ENCODE results near the gene CLDN9. TPM values are rescaled to one million over a fixed set of nuclear protein-coding genes. Genes with fewer than 3 reads are reported as not detected.

Gene CLDN9
- total and polyA plus RNA-seq, 9 of the 15 experiments (the other 6 are each of a cell fraction or from before 2014, with no cell fraction given), result 0.12 to 0.44 (median 0.22) TPM; not detected in 4

DNA sequence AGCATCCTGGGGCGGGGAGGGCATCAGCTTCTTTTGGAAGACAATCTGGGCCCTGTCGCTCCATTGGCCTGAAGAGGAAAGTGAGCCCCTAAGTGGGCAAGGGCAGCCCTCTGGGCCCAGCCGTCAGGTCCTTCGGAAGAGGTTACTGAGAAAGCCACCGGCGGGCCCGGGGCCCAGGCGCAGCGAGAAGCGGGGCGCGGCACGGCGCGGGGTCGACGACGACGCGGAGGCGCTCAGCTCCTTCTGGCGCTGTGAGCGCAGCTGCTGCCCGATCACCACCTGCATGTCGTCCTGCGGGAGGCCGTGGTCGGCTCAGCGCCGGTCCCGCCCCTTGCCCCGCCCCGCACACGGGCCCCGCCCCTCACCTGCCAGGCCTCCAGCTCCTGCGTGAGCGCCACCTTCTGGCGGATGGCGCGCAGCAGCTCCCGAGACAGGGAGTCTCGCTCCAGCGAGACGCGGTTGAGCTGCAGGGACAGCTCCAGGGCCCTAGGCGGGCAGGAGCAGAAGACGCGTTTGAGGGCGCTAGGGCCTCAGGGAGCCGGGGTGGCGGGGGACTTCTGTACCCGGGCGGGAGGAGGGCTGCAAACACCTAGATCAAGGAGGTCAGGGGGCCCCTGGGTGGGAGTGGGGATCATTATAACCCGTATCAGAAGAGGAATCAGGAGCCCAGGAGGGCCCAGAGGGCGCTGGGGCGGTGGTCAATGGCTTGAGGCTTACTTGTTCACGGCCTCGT lies 15.4 kb downstream of the CLDN9 start (continued):
- TF ChIP-seq HCFC1 (IDR thresholded peaks at IDR 0.05; ENCODE audit: low read depth, low read length), result peak; percentile 34; the same call in 1 of the 2 replicates
- TF ChIP-seq MAFG (tag; conservative IDR thresholded peaks at IDR 0.05), result no peak
- TF ChIP-seq YY1 (IDR thresholded peaks at IDR 0.05; ENCODE audit: borderline replicate concordance in 1 of 3, control insufficient read depth in 1 of 3, extremely low read depth in 1 of 3, insufficient read depth in 3 of 3, insufficient read length in 1 of 3, insufficient replicate concordance in 2 of 3, low read depth in 1 of 3, low read length in 2 of 3), result peak in 2 of 3 experiments; percentile 20 to 38
- peak; percentile 37; the same call in 1 of the 2 replicates for TF ChIP-seq MYC (IDR thresholded peaks at IDR 0.05; ENCODE audit: low read depth, low read length)
- no peak for TF ChIP-seq MYC (CRISPR knock-in tag; IDR thresholded peaks at IDR 0.05; ENCODE audit: borderline replicate concordance, low read depth)
- TF ChIP-seq RBFOX2 (IDR thresholded peaks at IDR 0.05; ENCODE audit: low read depth, low read length), result peak; percentile 57
- peak; percentile 30; the same call in 1 of the 2 replicates for TF ChIP-seq ZFX (CRISPR knock-in tag; IDR thresholded peaks at IDR 0.05)
- TF ChIP-seq, protein P1, sequence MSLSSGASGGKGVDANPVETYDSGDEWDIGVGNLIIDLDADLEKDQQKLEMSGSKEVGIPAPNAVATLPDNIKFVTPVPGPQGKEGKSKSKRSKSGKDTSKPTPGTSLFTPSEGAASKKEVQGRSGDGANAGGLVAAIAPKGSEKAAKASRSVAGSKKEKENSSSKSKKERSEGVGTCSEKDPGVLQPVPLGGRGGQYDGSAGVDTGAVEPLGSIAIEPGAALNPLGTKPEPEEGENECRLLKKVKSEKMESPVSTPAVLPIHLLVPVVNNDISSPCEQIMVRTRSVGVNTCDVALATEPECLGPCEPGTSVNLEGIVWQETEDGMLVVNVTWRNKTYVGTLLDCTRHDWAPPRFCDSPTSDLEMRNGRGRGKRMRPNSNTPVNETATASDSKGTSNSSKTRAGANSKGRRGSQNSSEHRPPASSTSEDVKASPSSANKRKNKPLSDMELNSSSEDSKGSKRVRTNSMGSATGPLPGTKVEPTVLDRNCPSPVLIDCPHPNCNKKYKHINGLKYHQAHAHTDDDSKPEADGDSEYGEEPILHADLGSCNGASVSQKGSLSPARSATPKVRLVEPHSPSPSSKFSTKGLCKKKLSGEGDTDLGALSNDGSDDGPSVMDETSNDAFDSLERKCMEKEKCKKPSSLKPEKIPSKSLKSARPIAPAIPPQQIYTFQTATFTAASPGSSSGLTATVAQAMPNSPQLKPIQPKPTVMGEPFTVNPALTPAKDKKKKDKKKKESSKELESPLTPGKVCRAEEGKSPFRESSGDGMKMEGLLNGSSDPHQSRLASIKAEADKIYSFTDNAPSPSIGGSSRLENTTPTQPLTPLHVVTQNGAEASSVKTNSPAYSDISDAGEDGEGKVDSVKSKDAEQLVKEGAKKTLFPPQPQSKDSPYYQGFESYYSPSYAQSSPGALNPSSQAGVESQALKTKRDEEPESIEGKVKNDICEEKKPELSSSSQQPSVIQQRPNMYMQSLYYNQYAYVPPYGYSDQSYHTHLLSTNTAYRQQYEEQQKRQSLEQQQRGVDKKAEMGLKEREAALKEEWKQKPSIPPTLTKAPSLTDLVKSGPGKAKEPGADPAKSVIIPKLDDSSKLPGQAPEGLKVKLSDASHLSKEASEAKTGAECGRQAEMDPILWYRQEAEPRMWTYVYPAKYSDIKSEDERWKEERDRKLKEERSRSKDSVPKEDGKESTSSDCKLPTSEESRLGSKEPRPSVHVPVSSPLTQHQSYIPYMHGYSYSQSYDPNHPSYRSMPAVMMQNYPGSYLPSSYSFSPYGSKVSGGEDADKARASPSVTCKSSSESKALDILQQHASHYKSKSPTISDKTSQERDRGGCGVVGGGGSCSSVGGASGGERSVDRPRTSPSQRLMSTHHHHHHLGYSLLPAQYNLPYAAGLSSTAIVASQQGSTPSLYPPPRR (CRISPR knock-in tag; IDR thresholded peaks at IDR 0.05; ENCODE audit: borderline replicate concordance), result no peak
- peak; percentile 43 to 92; a peak in 2 of 4 replicates for TF ChIP-seq MAZ (CRISPR knock-in tag; conservative IDR thresholded peaks at IDR 0.05 in 1 of 2, IDR thresholded peaks at IDR 0.05 in 1 of 2)
- TF ChIP-seq HMG20A (CRISPR knock-in tag; conservative IDR thresholded peaks at IDR 0.05), result no peak
- peak; percentile 21; the same call in 1 of the 2 replicates for TF ChIP-seq CBFA2T3 (IDR thresholded peaks at IDR 0.05)
- TF ChIP-seq MYNN (IDR thresholded peaks at IDR 0.05), result peak; percentile 47; the same call in 1 of the 2 replicates
- no peak for TF ChIP-seq MYNN (CRISPR knock-in tag; IDR thresholded peaks at IDR 0.05)
- no peak for TF ChIP-seq RBM34 (IDR thresholded peaks at IDR 0.05; ENCODE audit: borderline replicate concordance, insufficient read depth, low read length)
- TF ChIP-seq SUPT5H (IDR thresholded peaks at IDR 0.05), result peak; percentile 39; the same call in 1 of the 2 replicates
- TF ChIP-seq, protein P2, sequence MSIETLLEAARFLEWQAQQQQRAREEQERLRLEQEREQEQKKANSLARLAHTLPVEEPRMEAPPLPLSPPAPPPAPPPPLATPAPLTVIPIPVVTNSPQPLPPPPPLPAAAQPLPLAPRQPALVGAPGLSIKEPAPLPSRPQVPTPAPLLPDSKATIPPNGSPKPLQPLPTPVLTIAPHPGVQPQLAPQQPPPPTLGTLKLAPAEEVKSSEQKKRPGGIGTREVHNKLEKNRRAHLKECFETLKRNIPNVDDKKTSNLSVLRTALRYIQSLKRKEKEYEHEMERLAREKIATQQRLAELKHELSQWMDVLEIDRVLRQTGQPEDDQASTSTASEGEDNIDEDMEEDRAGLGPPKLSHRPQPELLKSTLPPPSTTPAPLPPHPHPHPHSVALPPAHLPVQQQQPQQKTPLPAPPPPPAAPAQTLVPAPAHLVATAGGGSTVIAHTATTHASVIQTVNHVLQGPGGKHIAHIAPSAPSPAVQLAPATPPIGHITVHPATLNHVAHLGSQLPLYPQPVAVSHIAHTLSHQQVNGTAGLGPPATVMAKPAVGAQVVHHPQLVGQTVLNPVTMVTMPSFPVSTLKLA (conservative IDR thresholded peaks at IDR 0.05), result peak in 1 of 2 experiments; percentile 42; a peak in 1 of 4 replicates
- TF ChIP-seq ZNF263 (CRISPR knock-in tag; IDR thresholded peaks at IDR 0.05; ENCODE audit: borderline replicate concordance), result 0 out of 2 replicates have a peak, but pooled peaks have one; percentile 25
- no peak for TF ChIP-seq FOXM1 (IDR thresholded peaks at IDR 0.05; ENCODE audit: low read depth)
- 0 out of 2 replicates have a peak, but pooled peaks have one; percentile 42 for TF ChIP-seq FOXM1 (CRISPR knock-in tag; IDR thresholded peaks at IDR 0.05; ENCODE audit: low read depth)
- TF ChIP-seq RB1 (IDR thresholded peaks at IDR 0.05; ENCODE audit: low read depth), result peak; percentile 77; the same call in 1 of the 2 replicates
- TF ChIP-seq BRCA1 (IDR thresholded peaks at IDR 0.05), result no peak
- TF ChIP-seq BRCA1 (CRISPR knock-in tag; IDR thresholded peaks at IDR 0.05), result no peak
